Gastrocnemius medialis (tissue), 4 donors: Measurements from ENCODE around the gene MCUB. TPM values are rescaled to one million over a fixed set of nuclear protein-coding genes. Genes with fewer than 3 reads are reported as not detected.

Experiments
- ATAC-seq, 2 donors: fragments of 150-250 bp; one replicate each; pipeline ENCODE4 v1.9.1; 2016
- DNase-seq, 2 donors: peaks; one replicate each; pipeline ENCODE4 v3.0.0-alpha.2; 2019
- H3K27ac ChIP-seq, 4 donors: fragments of 200-600 bp; sonication (generic); 1 replicate in 1 of 4; 2 replicates in 3 of 4; pipeline ENCODE4 v1.5.1; 2016 to 2018; ENCODE audit warnings: mild to moderate bottlenecking in 2 of 4, moderate library complexity in 1 of 4
- H3K27me3 ChIP-seq, 3 donors: fragments of 200-600 bp; sonication (generic) in 2 of 3; 1 replicate in 1 of 3; 2 replicates in 2 of 3; pipeline versions ENCODE4 v1.5.1 to v1.6.0; 2016 to 2019; ENCODE audit warnings: mild to moderate bottlenecking in 1 of 3, moderate library complexity in 1 of 3
- H3K36me3 ChIP-seq, 2 donors: fragments of 200-600 bp; sonication (generic) in 1 of 2; one replicate each; pipeline ENCODE4 v1.5.1; 2017 to 2018
- H3K4me1 ChIP-seq, 2 donors: fragments of 200-600 bp; sonication (generic) in 1 of 2; one replicate each; pipeline ENCODE4 v1.5.1; 2016 to 2017; ENCODE audit warnings: mild to moderate bottlenecking in 2 of 2
- H3K4me3 ChIP-seq, 4 donors: fragments of 200-600 bp; sonication (generic) in 3 of 4; 1 replicate in 1 of 4; 2 replicates in 3 of 4; pipeline ENCODE4 v1.5.1; 2016 to 2019; ENCODE audit warnings: mild to moderate bottlenecking in 2 of 4
- H3K9me3 ChIP-seq, 3 donors: fragments of 200-600 bp; sonication (generic) in 2 of 3; 1 replicate in 1 of 3; 2 replicates in 2 of 3; pipeline ENCODE4 v1.5.1; 2016 to 2019
- POLR2A ChIP-seq, 2 donors: fragments of 450-650 bp; IDR thresholded peaks; one replicate each; pipeline ENCODE4 v1.6.1; 2017; ENCODE audit warnings: antibody characterized with exemption in 2 of 2, mild to moderate bottlenecking in 2 of 2, moderate library complexity in 2 of 2
- in situ Hi-C, 4 donors: fragments of 200-750 bp; cut with MboI; loops; one replicate each; pipeline versions ENCODE4 v1.15.0 to v1.8.0; 2017; ENCODE audit warnings: low sequenced_read_pairs in 4 of 4
- intact Hi-C: fragments of 100-400 bp; cut with DNase I; formaldehyde crosslinking; loops from one replicate; pipeline ENCODE4 v1.15.1; 2023; ENCODE audit warnings: low total_unique reads
- total RNA-seq, 4 donors: library from RNA; depleted of rRNA; stranded (reverse); fragments of >200 nt; gene quantifications; one replicate each; pipeline versions ENCODE4 v1.1.0 to v1.2.3, GENCODE V29; 2016
- TF ChIP-seq, protein P1 (sequence below), 5 experiments: fragments of 450-650 bp in 3 of 5; fragments of 200-600 bp in 2 of 5; sonication (generic) in 2 of 5; IDR thresholded peaks in 4 of 5; conservative IDR thresholded peaks in 1 of 5; 1 replicate in 4 of 5; 2 replicates in 1 of 5; pipeline ENCODE4 v1.5.1; 2016 to 2019; ENCODE audit warnings: antibody characterized with exemption in 5 of 5, mild to moderate bottlenecking in 3 of 5, moderate library complexity in 3 of 5

The MCUB gene
- total RNA-seq, 4 donors from 2014 or later = 2.6 to 5.6 (median 4.0) TPM

DNA sequence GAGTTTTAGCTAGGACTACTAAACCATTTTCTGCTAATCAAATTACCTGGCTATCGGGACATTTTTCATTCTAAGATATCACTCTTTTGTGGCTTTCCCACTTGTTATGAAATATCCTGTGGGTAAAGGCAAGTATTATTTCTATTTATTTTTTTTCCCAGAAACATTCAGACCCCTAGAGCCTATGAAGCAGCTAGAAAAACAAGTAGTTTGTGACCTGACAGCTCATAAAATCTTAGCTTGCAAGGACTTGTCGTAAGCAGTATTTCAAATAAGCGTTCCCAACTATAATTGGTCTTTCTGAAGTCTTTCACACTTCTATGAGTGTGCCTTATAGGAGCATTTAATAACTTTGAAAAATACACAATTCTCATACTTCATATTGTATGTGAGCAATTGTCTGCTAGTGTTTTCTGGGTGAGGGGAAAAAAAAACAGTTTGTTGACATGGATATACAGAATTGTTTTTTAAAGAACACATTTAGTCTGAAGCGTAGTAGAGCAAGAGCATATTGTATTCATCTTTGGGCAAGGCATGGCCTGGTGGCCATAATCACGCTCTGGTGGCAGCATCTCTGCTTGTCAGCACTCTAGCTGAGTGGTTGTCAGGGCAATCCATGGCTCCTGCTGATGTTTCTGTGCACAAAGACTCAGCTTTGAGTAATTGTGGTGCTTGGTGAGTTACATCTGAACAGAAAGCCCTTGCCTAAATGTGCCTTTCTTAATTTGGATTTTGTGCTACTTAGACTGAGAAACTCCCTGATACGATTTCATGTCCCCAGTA is 2.6 kb downstream of the MCUB start:
- intact Hi-C loops (no loop called here), in situ Hi-C loops (no loop called here)
- H3K4me3 ChIP-seq = no peak overlapping the region
- TF ChIP-seq, protein P1, sequence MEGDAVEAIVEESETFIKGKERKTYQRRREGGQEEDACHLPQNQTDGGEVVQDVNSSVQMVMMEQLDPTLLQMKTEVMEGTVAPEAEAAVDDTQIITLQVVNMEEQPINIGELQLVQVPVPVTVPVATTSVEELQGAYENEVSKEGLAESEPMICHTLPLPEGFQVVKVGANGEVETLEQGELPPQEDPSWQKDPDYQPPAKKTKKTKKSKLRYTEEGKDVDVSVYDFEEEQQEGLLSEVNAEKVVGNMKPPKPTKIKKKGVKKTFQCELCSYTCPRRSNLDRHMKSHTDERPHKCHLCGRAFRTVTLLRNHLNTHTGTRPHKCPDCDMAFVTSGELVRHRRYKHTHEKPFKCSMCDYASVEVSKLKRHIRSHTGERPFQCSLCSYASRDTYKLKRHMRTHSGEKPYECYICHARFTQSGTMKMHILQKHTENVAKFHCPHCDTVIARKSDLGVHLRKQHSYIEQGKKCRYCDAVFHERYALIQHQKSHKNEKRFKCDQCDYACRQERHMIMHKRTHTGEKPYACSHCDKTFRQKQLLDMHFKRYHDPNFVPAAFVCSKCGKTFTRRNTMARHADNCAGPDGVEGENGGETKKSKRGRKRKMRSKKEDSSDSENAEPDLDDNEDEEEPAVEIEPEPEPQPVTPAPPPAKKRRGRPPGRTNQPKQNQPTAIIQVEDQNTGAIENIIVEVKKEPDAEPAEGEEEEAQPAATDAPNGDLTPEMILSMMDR (IDR thresholded peaks at IDR 0.05 in 4 of 5, conservative IDR thresholded peaks at IDR 0.05 in 1 of 5) = no peak
- TF ChIP-seq POLR2A (IDR thresholded peaks at IDR 0.05) = no peak
- no peaks in the 10 kb centered on the region for H3K36me3 ChIP-seq
- H3K27me3 ChIP-seq = peaks cover 6 to 23% (median 10%) of the 10 kb centered on the region in 3 donors
- no peak overlapping the region for H3K27ac ChIP-seq
- DNase-seq = no peak
- no peaks in the 10 kb centered on the region for H3K9me3 ChIP-seq
- peaks cover 6 to 22% of the 10 kb centered on the region in 2 donors for H3K4me1 ChIP-seq
- no peak for ATAC-seq

DNA sequence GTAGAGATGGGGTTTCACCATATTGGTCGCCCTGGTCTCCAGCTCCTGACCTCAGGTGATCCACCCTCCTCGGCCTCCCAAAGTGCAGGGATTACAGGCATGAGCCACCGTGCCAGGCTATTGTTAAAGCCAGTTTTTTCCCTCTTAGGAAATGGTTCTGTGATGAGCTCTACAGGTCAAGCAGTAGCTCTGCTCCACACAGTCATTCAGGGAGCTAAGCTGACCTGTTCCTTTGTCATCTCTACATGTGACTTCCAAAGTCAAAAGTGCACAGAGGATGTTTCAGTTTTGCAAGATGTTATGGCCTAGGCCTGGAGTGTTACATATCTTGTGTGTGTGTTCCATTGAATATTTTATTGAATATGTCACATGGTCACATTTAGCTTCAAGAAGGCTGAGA is 11.4 kb downstream of the MCUB start:
- DNase-seq (no peak), ATAC-seq (no peak)
- no peak for TF ChIP-seq POLR2A (IDR thresholded peaks at IDR 0.05)
- TF ChIP-seq, protein P1 (IDR thresholded peaks at IDR 0.05 in 4 of 5, conservative IDR thresholded peaks at IDR 0.05 in 1 of 5) = no peak
- Histone ChIP-seq H3K9me3 (no peaks in the 10 kb centered on the region), H3K27ac (no peak overlapping the region), H3K4me1 (no peaks in the 10 kb centered on the region), H3K27me3 (no peaks in the 10 kb centered on the region), H3K4me3 (no peak overlapping the region), H3K36me3 (no peaks in the 10 kb centered on the region)
- in situ Hi-C loops (no loop called here), intact Hi-C loops (no loop called here)

DNA sequence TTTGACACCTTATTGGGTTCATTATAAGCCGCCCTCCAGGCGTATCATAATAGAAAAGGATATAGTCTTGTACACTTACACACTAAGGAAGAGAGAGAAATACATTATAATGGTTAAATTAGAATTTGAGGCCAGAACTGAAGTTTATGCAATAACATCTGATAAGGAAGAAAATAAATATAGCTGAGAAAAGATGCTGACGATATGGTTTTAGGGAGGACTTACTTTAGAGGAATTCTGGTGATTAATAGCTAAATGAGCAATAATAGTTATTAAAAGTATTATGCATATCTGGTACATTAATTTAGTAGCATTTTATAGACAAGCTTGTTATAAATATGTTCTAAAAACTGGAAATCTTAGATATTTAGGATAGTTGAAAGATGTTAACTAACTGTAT is 12.1 kb downstream of the MCUB start:
- H3K36me3 ChIP-seq = no peaks in the 10 kb centered on the region
- H3K9me3 ChIP-seq = no peaks in the 10 kb centered on the region
- H3K27ac ChIP-seq = no peak overlapping the region
- TF ChIP-seq POLR2A (IDR thresholded peaks at IDR 0.05) = no peak
- TF ChIP-seq, protein P1 (IDR thresholded peaks at IDR 0.05 in 4 of 5, conservative IDR thresholded peaks at IDR 0.05 in 1 of 5) = no peak
- in situ Hi-C loops = no loop called here
- DNase-seq (no peak), ATAC-seq (no peak)
- H3K27me3 ChIP-seq = no peaks in the 10 kb centered on the region
- intact Hi-C loops = no loop called here
- no peaks in the 10 kb centered on the region for H3K4me1 ChIP-seq
- H3K4me3 ChIP-seq = no peak overlapping the region

DNA sequence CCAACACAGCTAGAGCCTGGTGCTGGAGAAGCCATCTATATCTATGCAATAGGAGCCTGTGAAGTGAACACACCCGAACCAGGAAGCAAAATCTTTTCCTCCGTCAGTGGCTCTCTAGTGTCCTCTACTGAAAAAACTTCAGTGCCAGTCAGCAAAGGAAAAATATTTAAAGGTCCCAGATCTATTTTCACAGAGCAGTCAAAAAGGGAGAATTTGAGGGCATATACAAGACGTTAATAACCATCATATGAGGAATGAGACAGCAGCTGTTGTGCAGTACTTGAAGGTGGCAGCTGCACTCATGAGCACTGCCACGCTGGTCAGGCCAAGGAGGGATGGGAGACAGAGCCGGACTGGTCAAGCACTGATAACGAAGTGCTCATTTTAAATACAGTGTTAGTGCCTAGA is 14.4 kb downstream of the MCUB start:
- DNase-seq (no peak), ATAC-seq (no peak)
- TF ChIP-seq POLR2A (IDR thresholded peaks at IDR 0.05) = no peak
- TF ChIP-seq, protein P1 (IDR thresholded peaks at IDR 0.05 in 4 of 5, conservative IDR thresholded peaks at IDR 0.05 in 1 of 5) = no peak
- no peaks in the 10 kb centered on the region for H3K27me3 ChIP-seq
- H3K9me3 ChIP-seq = no peaks in the 10 kb centered on the region
- intact Hi-C loops = no loop called here
- in situ Hi-C loops = no loop called here
- no peaks in the 10 kb centered on the region for H3K36me3 ChIP-seq
- no peak overlapping the region for H3K27ac ChIP-seq
- H3K4me3 ChIP-seq = no peak overlapping the region
- no peaks in the 10 kb centered on the region for H3K4me1 ChIP-seq
